ENCODE results near the gene NCLN. TPM values are rescaled to one million over a fixed set of nuclear protein-coding genes. Genes with fewer than 3 reads are reported as not detected.

The NCLN gene
- total and polyA plus RNA-seq, 8 donors, result 16.7 to 381 (median 50.4) TPM

- Histone ChIP-seq H3K27ac (no peak overlapping the region), H3K36me3 (peaks cover 0 to 12% (median 5%) of the 10 kb centered on the region in 4 donors), H3K4me3 (no peak overlapping the region), H3K27me3 (no peaks in the 10 kb centered on the region), H3K9me3 (no peaks in the 10 kb centered on the region), H3K4me1 (peaks cover 0 to 4% (median 0%) of the 10 kb centered on the region in 4 donors)
- 78 to 85% (median 79%) methylated on average over 19 to 23 of the region's 23 CpGs for WGBS, 5 donors
- DNase-seq, result no peak
- intact Hi-C loops (cut with DNase I; ENCODE audit: low total_unique reads), result no loop called here
- TF ChIP-seq POLR2A (IDR thresholded peaks at IDR 0.05) (no peak), POLR2AphosphoS5 (IDR thresholded peaks at IDR 0.05) (no peak), CTCF (IDR thresholded peaks at IDR 0.05) (no peak), EP300 (IDR thresholded peaks at IDR 0.05) (no peak)
Measured at GRCh38 chr19:3157096-3157845, 28.5 kb upstream of the NCLN start.

- WGBS, 5 donors, result 60 to 71% (median 69%) methylated on average over 8 of the region's 8 CpGs
- intact Hi-C loops (cut with DNase I; ENCODE audit: low total_unique reads), result no loop called here
- no peak overlapping the region for H3K27ac ChIP-seq
- H3K4me1 ChIP-seq, result peaks cover 0 to 16% (median 9%) of the 10 kb centered on the region in 4 donors
- H3K4me3 ChIP-seq, result no peak overlapping the region
- DNase-seq, result no peak
- no peaks in the 10 kb centered on the region for H3K9me3 ChIP-seq
- no peaks in the 10 kb centered on the region for H3K27me3 ChIP-seq
- peaks cover 0 to 12% (median 5%) of the 10 kb centered on the region in 4 donors for H3K36me3 ChIP-seq
- TF ChIP-seq POLR2A (IDR thresholded peaks at IDR 0.05) (no peak), EP300 (IDR thresholded peaks at IDR 0.05) (no peak), CTCF (IDR thresholded peaks at IDR 0.05) (no peak), POLR2AphosphoS5 (IDR thresholded peaks at IDR 0.05) (no peak)
Measured at GRCh38 chr19:3159565-3159964, 26.2 kb upstream of the NCLN start.

GRCh38 chr19:3160219-3160618, 25.5 kb upstream of the NCLN start:
- peaks cover 0 to 12% (median 9%) of the 10 kb centered on the region in 4 donors for H3K4me1 ChIP-seq
- no peak overlapping the region for H3K27ac ChIP-seq
- DNase-seq, result no peak
- H3K36me3 ChIP-seq, result peaks cover 0 to 12% (median 5%) of the 10 kb centered on the region in 4 donors
- intact Hi-C loops (cut with DNase I; ENCODE audit: low total_unique reads), result no loop called here
- H3K9me3 ChIP-seq, result no peaks in the 10 kb centered on the region
- TF ChIP-seq POLR2A (IDR thresholded peaks at IDR 0.05) (no peak), CTCF (IDR thresholded peaks at IDR 0.05) (no peak), EP300 (IDR thresholded peaks at IDR 0.05) (no peak), POLR2AphosphoS5 (IDR thresholded peaks at IDR 0.05) (no peak)
- WGBS, 5 donors, result 68 to 92% (median 86%) methylated on average over 3 of the region's 3 CpGs
- H3K27me3 ChIP-seq, result no peaks in the 10 kb centered on the region
- H3K4me3 ChIP-seq, result no peak overlapping the region

GRCh38 chr19:3161453-3161852, 24.3 kb upstream of the NCLN start:
- TF ChIP-seq EP300 (IDR thresholded peaks at IDR 0.05) (no peak), POLR2AphosphoS5 (IDR thresholded peaks at IDR 0.05) (no peak)
- Histone ChIP-seq H3K4me1 (peaks cover 0 to 12% (median 9%) of the 10 kb centered on the region in 4 donors), H3K9me3 (no peaks in the 10 kb centered on the region), H3K27me3 (no peaks in the 10 kb centered on the region), H3K36me3 (peaks cover 0 to 12% (median 5%) of the 10 kb centered on the region in 4 donors), H3K27ac (no peak overlapping the region), H3K4me3 (no peak overlapping the region)
- 88 to 94% (median 91%) methylated on average over 4 of the region's 4 CpGs for WGBS, 5 donors
- intact Hi-C loops (cut with DNase I; ENCODE audit: low total_unique reads), result no loop called here
- DNase-seq, result no peak

All from stomach (tissue), 9 donors.